HEK293T (cell line): ENCODE data around the gene RAPGEF4.

Experiments
- ARNT ChIP-seq: fragments of 450-650 bp; IDR thresholded peaks from 2 replicates; pipeline ENCODE4 v1.6.1; 2017; ENCODE audit warnings: mild to moderate bottlenecking
- BHLHE40 ChIP-seq: fragments of 450-650 bp; IDR thresholded peaks from 2 replicates; pipeline ENCODE4 v1.6.1; 2016; ENCODE audit warnings: mild to moderate bottlenecking, moderate library complexity, borderline replicate concordance
- CTBP1 ChIP-seq: fragments of 450-650 bp; IDR thresholded peaks from 2 replicates; pipeline ENCODE4 v1.6.1; 2016; ENCODE audit warnings: borderline replicate concordance
- ELF4 ChIP-seq: fragments of 450-650 bp; IDR thresholded peaks from 2 replicates; pipeline ENCODE4 v1.6.1; 2017; ENCODE audit warnings: antibody characterized with exemption
- FOXA1 ChIP-seq: fragments of 450-650 bp; IDR thresholded peaks from 2 replicates; pipeline ENCODE4 v1.6.1; 2016; ENCODE audit warnings: mild to moderate bottlenecking
- FOXK2 ChIP-seq: fragments of 450-650 bp; IDR thresholded peaks from 2 replicates; pipeline ENCODE4 v1.6.1; 2016; ENCODE audit warnings: mild to moderate bottlenecking
- FOXM1 ChIP-seq: fragments of 450-650 bp; IDR thresholded peaks from 2 replicates; pipeline ENCODE4 v1.6.1; 2017; ENCODE audit warnings: mild to moderate bottlenecking, borderline replicate concordance
- L3MBTL2 ChIP-seq: fragments of 450-650 bp; conservative IDR thresholded peaks from 2 replicates; pipeline ENCODE4 v1.6.1; 2016; ENCODE audit warnings: mild to moderate bottlenecking
- NFRKB ChIP-seq: fragments of 450-650 bp; IDR thresholded peaks from 2 replicates; pipeline ENCODE4 v1.6.1; 2016; ENCODE audit warnings: mild to moderate bottlenecking, moderate library complexity
- PKNOX1 ChIP-seq: fragments of 450-650 bp; IDR thresholded peaks from 2 replicates; pipeline ENCODE4 v1.6.1; 2016
- SP1 ChIP-seq: fragments of 450-650 bp; IDR thresholded peaks from 2 replicates; pipeline ENCODE4 v1.6.1; 2017
- SUZ12 ChIP-seq: fragments of 450-650 bp; IDR thresholded peaks from 2 replicates; pipeline ENCODE4 v1.6.1; 2016; ENCODE audit warnings: mild to moderate bottlenecking
- TARDBP ChIP-seq: fragments of 450-650 bp; IDR thresholded peaks from 2 replicates; pipeline ENCODE4 v1.6.1; 2016

- TF ChIP-seq BHLHE40 (no peak), CTBP1 (no peak), ARNT (no peak), NFRKB (no peak), SUZ12 (no peak), ELF4 (no peak), FOXA1 (no peak), FOXM1 (no peak), SP1 (no peak), TARDBP (no peak), L3MBTL2 (no peak), FOXK2 (no peak), PKNOX1 (no peak)
These were observed 352.3 kb downstream of the RAPGEF4 start for GRCh38 chr2:173087793-173088496.
